ENCODE data around the gene SSU72. TPM values are rescaled to one million over a fixed set of nuclear protein-coding genes. Genes with fewer than 3 reads are reported as not detected.
A peak's percentile ranks its signal among the peaks of the same experiment; 100 is the strongest.

Gene SSU72
- total RNA-seq, 1 experiment from 2014 or later, result 104 TPM

- DNase-seq (ENCODE audit: unreplicated experiment), result no peak
- Mint-ChIP-seq H3K27me3 (ENCODE audit: insufficient read depth, unreplicated experiment) (peaks cover 11% of the 10 kb centered on the region), H3K9me3 (ENCODE audit: unreplicated experiment) (no peaks in the 10 kb centered on the region), H3K27ac (ENCODE audit: low read depth, unreplicated experiment) (no peak overlapping the region), H3K4me3 (ENCODE audit: unreplicated experiment) (no peak overlapping the region), H3K4me1 (ENCODE audit: insufficient read depth, unreplicated experiment) (no peaks in the 10 kb centered on the region), H3K36me3 (ENCODE audit: insufficient read depth, unreplicated experiment) (peaks cover 13% of the 10 kb centered on the region)
- TF ChIP-seq CTCF (IDR thresholded peaks at IDR 0.05; ENCODE audit: unreplicated experiment), result no peak
- BruUV-seq (replicated peaks), result no TSS peak
- intact Hi-C loops (cut with micrococcal nuclease), result no loop called here
- CTCF ChIA-PET, result interaction anchor here (0.6 to 1.1 kb wide), 2 partner anchors 37 to 330 kb away, joined by 3 to 5 read pairs; no protein-coding TSS in a partner anchor
- POLR2A ChIA-PET, result interaction anchor here (0.9 to 2.3 kb wide), 2 partner anchors 25 to 38 kb away, joined by 5 to 7 read pairs; partner anchors contain the start of gene MIB2
Observed at GRCh38 chr1:1577367-1578011, 2.8 kb upstream of the SSU72 start.

GRCh38 chr1:1573843-1574720, 581 bp downstream of the SSU72 start:
- peak; percentile 62 for DNase-seq (ENCODE audit: unreplicated experiment)
- H3K27ac Mint-ChIP-seq (ENCODE audit: low read depth, unreplicated experiment), result peak overlapping the region; percentile 99
- ChIA-PET POLR2A (interaction anchor here (0.6 to 2.6 kb wide), 3 partner anchors 17 to 95 kb away, joined by 3 to 29 read pairs (median 3); partner anchors contain the start of gene MIB2), CTCF (interaction anchor here (0.6 to 0.7 kb wide), 2 partner anchors 45 to 104 kb away, joined by 3 to 4 read pairs; no protein-coding TSS in a partner anchor)
- TF ChIP-seq CTCF (IDR thresholded peaks at IDR 0.05; ENCODE audit: unreplicated experiment), result no peak
- H3K4me1 Mint-ChIP-seq (ENCODE audit: insufficient read depth, unreplicated experiment), result peaks cover 6% of the 10 kb centered on the region
- H3K4me3 Mint-ChIP-seq (ENCODE audit: unreplicated experiment), result peak overlapping the region; percentile 75
- intact Hi-C loops (cut with micrococcal nuclease), result loop anchor here (2.0 kb wide), 1 partner anchor 41 kb away; the partner anchor contains the start of gene MIB2
- peaks cover 42% of the 10 kb centered on the region for H3K36me3 Mint-ChIP-seq (ENCODE audit: insufficient read depth, unreplicated experiment)
- no peaks in the 10 kb centered on the region for H3K27me3 Mint-ChIP-seq (ENCODE audit: insufficient read depth, unreplicated experiment)
- BruUV-seq (replicated peaks), result no TSS peak
- H3K9me3 Mint-ChIP-seq (ENCODE audit: unreplicated experiment), result no peaks in the 10 kb centered on the region

GRCh38 chr1:1569341-1569740, 5.3 kb downstream of the SSU72 start:
- peaks cover 6% of the 10 kb centered on the region for H3K4me1 Mint-ChIP-seq (ENCODE audit: insufficient read depth, unreplicated experiment)

More at GRCh38 chr1:1569341-1569740, 5.3 kb downstream of the SSU72 start:
- intact Hi-C loops (cut with micrococcal nuclease), result no loop called here
- no TSS peak for BruUV-seq (replicated peaks)
- no peak for TF ChIP-seq CTCF (IDR thresholded peaks at IDR 0.05; ENCODE audit: unreplicated experiment)
- DNase-seq (ENCODE audit: unreplicated experiment), result no peak
- Mint-ChIP-seq H3K9me3 (ENCODE audit: unreplicated experiment) (no peaks in the 10 kb centered on the region), H3K4me3 (ENCODE audit: unreplicated experiment) (no peak overlapping the region), H3K27me3 (ENCODE audit: insufficient read depth, unreplicated experiment) (no peaks in the 10 kb centered on the region), H3K36me3 (ENCODE audit: insufficient read depth, unreplicated experiment) (peaks cover 80% of the 10 kb centered on the region), H3K27ac (ENCODE audit: low read depth, unreplicated experiment) (no peak overlapping the region)
- POLR2A ChIA-PET, result no interaction called here
- CTCF ChIA-PET, result no interaction called here
